Adrenal gland (tissue), 12 donors: ENCODE data around the gene PCDH7. TPM values are rescaled to one million over a fixed set of nuclear protein-coding genes. Genes with fewer than 3 reads are reported as not detected.

ENCODE experiments used
- DNase-seq, 7 donors: peaks; one replicate each; pipeline ENCODE4 v3.0.0-alpha.2; 2019 to 2020
- H3K27ac ChIP-seq, 5 donors: fragments of 200-600 bp; sonication (generic) in 4 of 5; 1 replicate in 3 of 5; 2 replicates in 2 of 5; pipeline versions ENCODE4 v1.5.1 to v1.8.0; 2016 to 2020; ENCODE audit warnings: mild to moderate bottlenecking in 1 of 5
- H3K27me3 ChIP-seq: fragments of 200-600 bp; 2 replicates; pipeline ENCODE4 v1.8.0; 2021
- H3K36me3 ChIP-seq, 2 donors: fragments of 200-600 bp; replicated peaks in 1 of 2; 1 replicate in 1 of 2; 2 replicates in 1 of 2; pipeline versions ENCODE4 v1.5.1 to v1.8.0; 2018 to 2022
- H3K4me1 ChIP-seq, 2 donors: fragments of 200-600 bp; replicated peaks in 1 of 2; 1 replicate in 1 of 2; 2 replicates in 1 of 2; pipeline versions ENCODE4 v1.5.1 to v1.8.0; 2018 to 2021
- H3K4me3 ChIP-seq, 4 donors: fragments of 200-600 bp; sonication (generic) in 3 of 4; one replicate each; pipeline ENCODE4 v1.5.1; 2016 to 2018
- H3K9me3 ChIP-seq, 3 donors: fragments of 200-600 bp; sonication (generic) in 1 of 3; replicated peaks in 1 of 3; 1 replicate in 2 of 3; 2 replicates in 1 of 3; pipeline versions ENCODE4 v1.5.1 to v1.8.0; 2016 to 2021
- CTCF ChIP-seq, 6 experiments: fragments of 450-650 bp in 4 of 6; fragments of 200-600 bp in 2 of 6; sonication (generic) in 1 of 6; IDR thresholded peaks; 1 replicate in 5 of 6; 2 replicates in 1 of 6; pipeline versions ENCODE4 v1.5.1 to v1.8.0; 2016 to 2021; ENCODE audit warnings: antibody characterized with exemption in 6 of 6, mild to moderate bottlenecking in 2 of 6, moderate library complexity in 1 of 6
- POLR2A ChIP-seq, 2 donors: fragments of 450-650 bp; IDR thresholded peaks; one replicate each; pipeline ENCODE4 v1.6.1; 2017; ENCODE audit warnings: antibody characterized with exemption in 2 of 2, mild to moderate bottlenecking in 2 of 2, moderate library complexity in 1 of 2
- WGBS, 4 donors: extraction: QIAGEN DNeasy Blood & Tissue Kit in 2 of 4; methylation state at CpG; one replicate each; pipeline versions ENCODE4 v1.1.5 to v1.1.7; 2013 to 2017; 5-methylcytosine and 5-hydroxymethylcytosine counted together
- intact Hi-C, 2 donors: fragments of 100-400 bp; cut with DNase I; formaldehyde crosslinking; loops; one replicate each; pipeline versions ENCODE4 v1.14.1 to v1.15.0; 2022 to 2023
- polyA plus RNA-seq, 3 donors: library from polyadenylated mRNA; stranded (reverse); fragments of 200-250 nt in 2 of 3; fragments of 350-450 nt in 1 of 3; fragmentation: Illumina TruSeq in 1 of 3; extraction: RNeasy Lipid Tissue Mini Kit (QIAGEN cat#74804) in 1 of 3; gene quantifications; one replicate each; pipeline ENCODE4 v1.2.3, GENCODE V29; 2013 to 2014
- total RNA-seq, 9 donors: library from RNA; depleted of rRNA in 4 of 9; stranded (reverse); fragments of >200 nt in 4 of 9; fragments of 120-200 nt in 1 of 9; fragmentation: NEBNext Ultra II Directional in 1 of 9; extraction: Animal tissue kit (Norgen Biotek cat#: 25700) in 1 of 9; gene quantifications; one replicate each; pipeline versions ENCODE4 v1.1.0 to v1.2.4, GENCODE V29; 2013 to 2023
- donor health status: healthy with polysubstance abuse.
- donor health status: Bipolar disorder and iron deficiency.
- donor health status: DM: yes; HTN: yes; CAD: no.
- donor health status: DM: no; HTN: no; CAD: no.
- donor health status: DM: no; HTN: no; CAD: no.
- donor health status: DM: yes; HTN: yes; CAD: no.

The PCDH7 gene
- total and polyA plus RNA-seq, 12 donors, result 0.74 to 13.0 (median 4.3) TPM

GRCh38 chr4:30763321-30763727 lies 43.2 kb downstream of the PCDH7 start:
- intact Hi-C loops, result no loop called here
- 60 to 71% (median 66%) methylated on average over 3 of the region's 3 CpGs for WGBS, 4 donors
- no peaks in the 10 kb centered on the region for H3K36me3 ChIP-seq
- no peaks in the 10 kb centered on the region for H3K9me3 ChIP-seq
- H3K27me3 ChIP-seq, result no peaks in the 10 kb centered on the region
- DNase-seq, result no peak
- no peaks in the 10 kb centered on the region for H3K4me1 ChIP-seq
- H3K27ac ChIP-seq, result no peak overlapping the region
- TF ChIP-seq CTCF (IDR thresholded peaks at IDR 0.05) (no peak), POLR2A (IDR thresholded peaks at IDR 0.05) (no peak)
- no peak overlapping the region for H3K4me3 ChIP-seq

- H3K4me1 ChIP-seq, result no peaks in the 10 kb centered on the region
- intact Hi-C loops, result no loop called here
- no peak for DNase-seq
- no peaks in the 10 kb centered on the region for H3K36me3 ChIP-seq
- no peak overlapping the region for H3K4me3 ChIP-seq
- H3K9me3 ChIP-seq, result no peaks in the 10 kb centered on the region
- 47 to 73% (median 61%) methylated on average over 4 of the region's 4 CpGs for WGBS, 4 donors
- no peak overlapping the region for H3K27ac ChIP-seq
- H3K27me3 ChIP-seq, result no peaks in the 10 kb centered on the region
- no peak for TF ChIP-seq POLR2A (IDR thresholded peaks at IDR 0.05)
- TF ChIP-seq CTCF (IDR thresholded peaks at IDR 0.05), result no peak
Measured at GRCh38 chr4:30765022-30765421, 44.9 kb downstream of the PCDH7 start.

- intact Hi-C loops, result no loop called here
- H3K27ac ChIP-seq, result no peak overlapping the region
- H3K9me3 ChIP-seq, result no peaks in the 10 kb centered on the region
- no peak overlapping the region for H3K4me3 ChIP-seq
- no peak for TF ChIP-seq POLR2A (IDR thresholded peaks at IDR 0.05)
- TF ChIP-seq CTCF (IDR thresholded peaks at IDR 0.05), result no peak
- no peaks in the 10 kb centered on the region for H3K4me1 ChIP-seq
- no peaks in the 10 kb centered on the region for H3K36me3 ChIP-seq
- no peak for DNase-seq
- H3K27me3 ChIP-seq, result no peaks in the 10 kb centered on the region
- WGBS, 4 donors, result 67 to 74% (median 71%) methylated on average over 8 of the region's 8 CpGs
Measured at GRCh38 chr4:30767147-30767845, 47.1 kb downstream of the PCDH7 start.

GRCh38 chr4:30768277-30768676 lies 48.1 kb downstream of the PCDH7 start:
- no peak overlapping the region for H3K4me3 ChIP-seq
- H3K36me3 ChIP-seq, result no peaks in the 10 kb centered on the region
- no peak for TF ChIP-seq POLR2A (IDR thresholded peaks at IDR 0.05)
- H3K4me1 ChIP-seq, result no peaks in the 10 kb centered on the region
- H3K27me3 ChIP-seq, result no peaks in the 10 kb centered on the region
- WGBS, 4 donors, result 40 to 46% (median 43%) methylated on average over 2 of the region's 2 CpGs
- intact Hi-C loops, result no loop called here
- no peak overlapping the region for H3K27ac ChIP-seq
- no peaks in the 10 kb centered on the region for H3K9me3 ChIP-seq
- no peak for DNase-seq

- TF ChIP-seq POLR2A (IDR thresholded peaks at IDR 0.05) (no peak), CTCF (IDR thresholded peaks at IDR 0.05) (no peak)
- 71 to 78% (median 72%) methylated on average over 6 of the region's 6 CpGs for WGBS, 4 donors
- H3K36me3 ChIP-seq, result no peaks in the 10 kb centered on the region
- H3K9me3 ChIP-seq, result no peaks in the 10 kb centered on the region
- no peaks in the 10 kb centered on the region for H3K4me1 ChIP-seq
- intact Hi-C loops, result no loop called here
- no peaks in the 10 kb centered on the region for H3K27me3 ChIP-seq
- H3K4me3 ChIP-seq, result no peak overlapping the region
- DNase-seq, result no peak
- no peak overlapping the region for H3K27ac ChIP-seq
Measured at GRCh38 chr4:30769093-30769492, 48.9 kb downstream of the PCDH7 start.
